Breast epithelium (tissue), 3 donors: ENCODE results near the gene ATP2B3.

Experiments
- CTCF ChIP-seq, 3 donors: fragments of 450-650 bp; IDR thresholded peaks; one replicate each; pipeline ENCODE4 v1.5.1; 2016 to 2017; ENCODE audit warnings: antibody characterized with exemption in 3 of 3, mild to moderate bottlenecking in 3 of 3, moderate library complexity in 3 of 3
- POLR2A ChIP-seq: fragments of 450-650 bp; IDR thresholded peaks from one replicate; pipeline ENCODE4 v1.6.1; 2016; ENCODE audit warnings: antibody characterized with exemption, mild to moderate bottlenecking, moderate library complexity

- no peak for TF ChIP-seq CTCF (IDR thresholded peaks at IDR 0.05)
- no peak for TF ChIP-seq POLR2A
These were observed 82.0 kb downstream of the ATP2B3 start for GRCh38 chrX:153599192-153600031.
